Measurements from ENCODE around the gene ZFP36L1. TPM values are rescaled to one million over a fixed set of nuclear protein-coding genes. Genes with fewer than 3 reads are reported as not detected.

Gene ZFP36L1
- total RNA-seq, 1 experiment from 2014 or later: 240 TPM

- CTCF ChIA-PET: interaction anchor here (2.3 kb wide), 1 partner anchor 19 kb away, joined by 7 read pairs; no protein-coding TSS in a partner anchor
- Mint-ChIP-seq H3K4me1 (ENCODE audit: low read depth, unreplicated experiment) (peaks cover 33% of the 10 kb centered on the region), H3K4me3 (ENCODE audit: low read depth, unreplicated experiment) (no peak overlapping the region), H3K9me3 (ENCODE audit: low read depth, unreplicated experiment) (peaks cover 7% of the 10 kb centered on the region), H3K27ac (ENCODE audit: unreplicated experiment) (peak overlapping the region; percentile 48), H3K36me3 (ENCODE audit: insufficient read depth, unreplicated experiment) (peaks cover 57% of the 10 kb centered on the region), H3K27me3 (ENCODE audit: unreplicated experiment) (no peaks in the 10 kb centered on the region)
- no peak for TF ChIP-seq CTCF (IDR thresholded peaks at IDR 0.05; ENCODE audit: unreplicated experiment)
- intact Hi-C loops (cut with micrococcal nuclease; ENCODE audit: unreplicated experiment): no loop called here
- DNase-seq: no peak
- no TSS peak for BruUV-seq (replicated peaks)
Measured at GRCh38 chr14:68797121-68797670, 4.3 kb upstream of the ZFP36L1 start.

GRCh38 chr14:68796418-68797101, 3.7 kb upstream of the ZFP36L1 start:
- H3K9me3 Mint-ChIP-seq (ENCODE audit: low read depth, unreplicated experiment): peaks cover under 1% of the 10 kb centered on the region
- peak overlapping the region; percentile 81 for H3K27ac Mint-ChIP-seq (ENCODE audit: unreplicated experiment)
- intact Hi-C loops (cut with micrococcal nuclease; ENCODE audit: unreplicated experiment): no loop called here
- H3K27me3 Mint-ChIP-seq (ENCODE audit: unreplicated experiment): no peaks in the 10 kb centered on the region
- DNase-seq: no peak
- TF ChIP-seq CTCF (IDR thresholded peaks at IDR 0.05; ENCODE audit: unreplicated experiment): no peak
- peaks cover 27% of the 10 kb centered on the region for H3K4me1 Mint-ChIP-seq (ENCODE audit: low read depth, unreplicated experiment)
- TSS peak; percentile 7 for BruUV-seq (replicated peaks)
- CTCF ChIA-PET: interaction anchor here (0.6 to 2.3 kb wide), 4 partner anchors 11 to 291 kb away, joined by 3 to 12 read pairs (median 6); no protein-coding TSS in a partner anchor
- H3K4me3 Mint-ChIP-seq (ENCODE audit: low read depth, unreplicated experiment): peak overlapping the region; percentile 85
- peaks cover 61% of the 10 kb centered on the region for H3K36me3 Mint-ChIP-seq (ENCODE audit: insufficient read depth, unreplicated experiment)

- Mint-ChIP-seq H3K36me3 (ENCODE audit: insufficient read depth, unreplicated experiment) (peaks cover 66% of the 10 kb centered on the region), H3K9me3 (ENCODE audit: low read depth, unreplicated experiment) (no peaks in the 10 kb centered on the region), H3K27me3 (ENCODE audit: unreplicated experiment) (no peaks in the 10 kb centered on the region), H3K4me3 (ENCODE audit: low read depth, unreplicated experiment) (peak overlapping the region; percentile 85), H3K4me1 (ENCODE audit: low read depth, unreplicated experiment) (peaks cover 23% of the 10 kb centered on the region), H3K27ac (ENCODE audit: unreplicated experiment) (peak overlapping the region; percentile 81)
- CTCF ChIA-PET: interaction anchor here (0.6 to 2.3 kb wide), 4 partner anchors 11 to 291 kb away, joined by 3 to 12 read pairs (median 6); no protein-coding TSS in a partner anchor
- intact Hi-C loops (cut with micrococcal nuclease; ENCODE audit: unreplicated experiment): loop anchor here (2.0 kb wide), 1 partner anchor 19 kb away; no protein-coding TSS in a partner anchor
- peak; percentile 91 for DNase-seq
- TF ChIP-seq CTCF (IDR thresholded peaks at IDR 0.05; ENCODE audit: unreplicated experiment): peak; percentile 73
- no TSS peak for BruUV-seq (replicated peaks)
Measured at GRCh38 chr14:68795597-68796417, 2.9 kb upstream of the ZFP36L1 start.

- peaks cover 17% of the 10 kb centered on the region for H3K4me1 Mint-ChIP-seq (ENCODE audit: low read depth, unreplicated experiment)
- CTCF ChIA-PET: interaction anchor here (0.7 to 2.3 kb wide), 3 partner anchors 19 to 519 kb away, joined by 3 to 12 read pairs (median 7); no protein-coding TSS in a partner anchor
- H3K4me3 Mint-ChIP-seq (ENCODE audit: low read depth, unreplicated experiment): peak overlapping the region; percentile 85
- peak; percentile 23 for DNase-seq
- TSS peak; percentile 4 for BruUV-seq (replicated peaks)
- no peaks in the 10 kb centered on the region for H3K9me3 Mint-ChIP-seq (ENCODE audit: low read depth, unreplicated experiment)
- H3K27me3 Mint-ChIP-seq (ENCODE audit: unreplicated experiment): no peaks in the 10 kb centered on the region
- H3K36me3 Mint-ChIP-seq (ENCODE audit: insufficient read depth, unreplicated experiment): peaks cover 70% of the 10 kb centered on the region
- intact Hi-C loops (cut with micrococcal nuclease; ENCODE audit: unreplicated experiment): loop anchor here (2.0 kb wide), 1 partner anchor 20 kb away; no protein-coding TSS in a partner anchor
- H3K27ac Mint-ChIP-seq (ENCODE audit: unreplicated experiment): peak overlapping the region; percentile 81
- no peak for TF ChIP-seq CTCF (IDR thresholded peaks at IDR 0.05; ENCODE audit: unreplicated experiment)
Measured at GRCh38 chr14:68794851-68795596, 2.2 kb upstream of the ZFP36L1 start.

Measured in Calu3 (cell line).